Neural cell (in vitro differentiated cells): ENCODE measurements around the gene KRT5. TPM values are rescaled to one million over a fixed set of nuclear protein-coding genes. Genes with fewer than 3 reads are reported as not detected.

ENCODE experiments used
- H2AFZ ChIP-seq: fragments of 200-600, 300-800 bp; sonication (generic), shearing (Covaris generic); 2 replicates; pipeline ENCODE4 v1.6.0; 2014; ENCODE audit warnings: low read depth, mild to moderate bottlenecking, antibody characterized with exemption, low read length, moderate library complexity
- H3F3A ChIP-seq: fragments of 200-600 bp; shearing (Covaris generic); 2 replicates; pipeline ENCODE4 v1.6.1; 2016; ENCODE audit warnings: mild to moderate bottlenecking, moderate library complexity, mixed read lengths, antibody characterized with exemption, low read length; ENCODE audit not compliant: insufficient read depth, poor library complexity, severe bottlenecking
- H3K27ac ChIP-seq: fragments of 200-600, 300-800 bp; sonication (generic), shearing (Covaris generic); 2 replicates; pipeline ENCODE4 v1.5.1; 2014; ENCODE audit warnings: mild to moderate bottlenecking, low read length, moderate library complexity
- H3K27me3 ChIP-seq: fragments of 300-800, 200-600 bp; sonication (generic), shearing (Covaris generic); 2 replicates; pipeline ENCODE4 v1.6.0; 2014; ENCODE audit warnings: mild to moderate bottlenecking, low read depth, low read length, moderate library complexity; ENCODE audit not compliant: insufficient read depth
- H3K36me3 ChIP-seq: fragments of 300-800, 200-600 bp; sonication (generic), shearing (Covaris generic); 2 replicates; pipeline ENCODE4 v1.5.1; 2014; ENCODE audit warnings: mild to moderate bottlenecking, antibody characterized with exemption, low read length, moderate library complexity; ENCODE audit not compliant: insufficient read depth
- H3K4me2 ChIP-seq: fragments of 300-800, 200-600 bp; sonication (generic), shearing (Covaris generic); 2 replicates; pipeline ENCODE4 v1.6.0; 2014; ENCODE audit warnings: mild to moderate bottlenecking, low read length
- H3K4me3 ChIP-seq: fragments of 300-800, 200-600 bp; sonication (generic), shearing (Covaris generic); 2 replicates; pipeline ENCODE4 v1.5.1; 2014; ENCODE audit warnings: mild to moderate bottlenecking, low read length, moderate library complexity
- H3K79me2 ChIP-seq: fragments of 200-600 bp; shearing (Covaris generic); replicated peaks from 2 replicates; pipeline ENCODE4 v1.6.0; 2014; ENCODE audit warnings: mild to moderate bottlenecking, low read length, moderate library complexity; ENCODE audit not compliant: insufficient read depth
- H3K9ac ChIP-seq: fragments of 300-800, 200-600 bp; sonication (generic), shearing (Covaris generic); 2 replicates; pipeline ENCODE4 v1.6.1; 2016; ENCODE audit warnings: mild to moderate bottlenecking, low read length, mixed read lengths
- H3K9me2 ChIP-seq: fragments of 200-600 bp; shearing (Covaris generic); 2 replicates; pipeline ENCODE4 v1.6.1; 2016; ENCODE audit warnings: mild to moderate bottlenecking, low read length, mixed read lengths; ENCODE audit not compliant: insufficient read depth
- H3K9me3 ChIP-seq: fragments of 200-600, 300-800 bp; sonication (generic), shearing (Covaris generic); 2 replicates; pipeline ENCODE4 v1.6.1; 2016; ENCODE audit warnings: mild to moderate bottlenecking, mixed run types, low read length, moderate library complexity, mixed read lengths
- H4K20me1 ChIP-seq: fragments of 200-600 bp; shearing (Covaris generic); 2 replicates; pipeline ENCODE4 v1.6.1; 2016; ENCODE audit warnings: mild to moderate bottlenecking, mixed run types; ENCODE audit not compliant: insufficient read depth
- CTCF ChIP-seq: fragments of 450-650 bp; IDR thresholded peaks from 2 replicates; pipeline ENCODE4 v1.5.1; 2014; ENCODE audit warnings: antibody characterized with exemption, mild to moderate bottlenecking, moderate library complexity; ENCODE audit not compliant: poor library complexity, severe bottlenecking
- EP300 ChIP-seq: fragments of 450-650 bp; conservative IDR thresholded peaks from 2 replicates; pipeline ENCODE4 v1.6.1; 2014; ENCODE audit warnings: antibody characterized with exemption, mild to moderate bottlenecking, moderate library complexity; ENCODE audit not compliant: poor library complexity, severe bottlenecking
- EZH2 ChIP-seq: fragments of 200-600, 300-800 bp; shearing (Covaris generic), sonication (generic); IDR thresholded peaks from 2 replicates; pipeline ENCODE4 v1.6.1; 2014; ENCODE audit warnings: antibody characterized with exemption, low read length, borderline replicate concordance, mild to moderate bottlenecking; ENCODE audit not compliant: insufficient read depth, poor library complexity, severe bottlenecking
- MXI1 ChIP-seq: fragments of 450-650 bp; conservative IDR thresholded peaks from 2 replicates; pipeline ENCODE4 v1.6.1; 2014; ENCODE audit warnings: antibody characterized with exemption, mild to moderate bottlenecking; ENCODE audit not compliant: poor library complexity, severe bottlenecking
- POLR2AphosphoS5 ChIP-seq: IDR thresholded peaks from 2 replicates; pipeline ENCODE4 v1.6.1; 2012
- RAD21 ChIP-seq: fragments of 450-650 bp; conservative IDR thresholded peaks from 2 replicates; pipeline ENCODE4 v1.6.1; 2014; ENCODE audit warnings: antibody characterized with exemption, mild to moderate bottlenecking, moderate library complexity
- REST ChIP-seq: IDR thresholded peaks from 2 replicates; pipeline ENCODE4 v1.6.1; 2012; ENCODE audit warnings: borderline replicate concordance
- SMC3 ChIP-seq: fragments of 450-650 bp; conservative IDR thresholded peaks from 2 replicates; pipeline ENCODE4 v1.6.1; 2014; ENCODE audit warnings: antibody characterized with exemption, mild to moderate bottlenecking, moderate library complexity; ENCODE audit not compliant: poor library complexity
- TAF1 ChIP-seq: IDR thresholded peaks from 2 replicates; pipeline ENCODE4 v1.6.1; 2012; ENCODE audit warnings: low read depth
- polyA plus RNA-seq: library from polyadenylated mRNA; depleted of rRNA; stranded (reverse); fragments of >200 nt; gene quantifications from 2 replicates; pipeline ENCODE4 v1.2.3, GENCODE V29; 2014

KRT5 gene
- polyA plus RNA-seq, 1 donor from 2014 or later, result not detected

GRCh38 chr12:52524241-52524897 is 4.2 kb upstream of the KRT5 start:
- H3K9me2 ChIP-seq, result no peaks in the 10 kb centered on the region
- no peak overlapping the region for H3K4me3 ChIP-seq
- no peaks in the 10 kb centered on the region for H4K20me1 ChIP-seq
- no peak overlapping the region for H3K27ac ChIP-seq
- H3K4me2 ChIP-seq, result no peak overlapping the region
- H3K27me3 ChIP-seq, result no peaks in the 10 kb centered on the region
- TF ChIP-seq TAF1 (no peak), EP300 (no peak), POLR2AphosphoS5 (no peak)
- H3F3A ChIP-seq, result no peaks in the 10 kb centered on the region
- no peak overlapping the region for H2AFZ ChIP-seq
- H3K79me2 ChIP-seq, result no peaks in the 10 kb centered on the region
- no peaks in the 10 kb centered on the region for H3K36me3 ChIP-seq
- H3K9me3 ChIP-seq, result no peaks in the 10 kb centered on the region
- no peak overlapping the region for H3K9ac ChIP-seq

GRCh38 chr12:52523824-52524223 is 3.6 kb upstream of the KRT5 start:
- Histone ChIP-seq H3K36me3 (no peaks in the 10 kb centered on the region), H3K9me3 (no peaks in the 10 kb centered on the region), H2AFZ (no peak overlapping the region), H3K9me2 (no peaks in the 10 kb centered on the region), H3F3A (no peaks in the 10 kb centered on the region), H3K4me3 (no peak overlapping the region), H3K4me2 (no peak overlapping the region), H3K27ac (no peak overlapping the region), H3K9ac (no peak overlapping the region), H3K27me3 (no peaks in the 10 kb centered on the region), H4K20me1 (no peaks in the 10 kb centered on the region), H3K79me2 (no peaks in the 10 kb centered on the region)
- TF ChIP-seq MXI1 (no peak), RAD21 (no peak), EP300 (no peak), TAF1 (no peak), REST (no peak), EZH2 (no peak), CTCF (no peak), POLR2AphosphoS5 (no peak), SMC3 (no peak)
